Loucy (cell line): ENCODE data around the gene FNTB.

ENCODE experiments used
- H2AFZ ChIP-seq: fragments of 200-600 bp; sonication (generic); 2 replicates; pipeline ENCODE4 v1.6.0; 2016; ENCODE audit warnings: antibody characterized with exemption, mild to moderate bottlenecking, low read length, moderate library complexity
- H3F3A ChIP-seq: fragments of 200-600 bp; 2 replicates; pipeline ENCODE4 v1.6.0; 2016; ENCODE audit warnings: antibody characterized with exemption, low read depth, mild to moderate bottlenecking
- H3K27me3 ChIP-seq: fragments of 200-600 bp; sonication (generic); 2 replicates; pipeline ENCODE4 v1.6.1; 2014; ENCODE audit warnings: low read length, mild to moderate bottlenecking; ENCODE audit not compliant: insufficient read depth, poor library complexity, severe bottlenecking
- H3K36me3 ChIP-seq: fragments of 200-600 bp; sonication (generic); 2 replicates; pipeline ENCODE4 v1.6.1; 2016; ENCODE audit warnings: low read length; ENCODE audit not compliant: insufficient read depth
- H3K4me1 ChIP-seq: fragments of 200-600 bp; sonication (generic); 2 replicates; pipeline ENCODE4 v1.5.1; 2014; ENCODE audit warnings: low read length, mild to moderate bottlenecking; ENCODE audit not compliant: insufficient read depth, poor library complexity, severe bottlenecking
- H3K4me2 ChIP-seq: fragments of 200-600 bp; sonication (generic); 2 replicates; pipeline ENCODE4 v1.6.0; 2014; ENCODE audit warnings: antibody characterized with exemption, low read length, low read depth, mild to moderate bottlenecking; ENCODE audit not compliant: poor library complexity, severe bottlenecking
- H3K4me3 ChIP-seq: fragments of 200-600 bp; sonication (generic); 2 replicates; pipeline ENCODE4 v1.5.1; 2014; ENCODE audit warnings: low read length, mild to moderate bottlenecking, mixed read lengths; ENCODE audit not compliant: poor library complexity, severe bottlenecking
- H3K79me2 ChIP-seq: fragments of 200-600 bp; sonication (generic); 2 replicates; pipeline ENCODE4 v1.6.1; 2014; ENCODE audit warnings: low read length; ENCODE audit not compliant: insufficient read depth
- H3K9ac ChIP-seq: fragments of 200-600 bp; sonication (generic); 2 replicates; pipeline ENCODE4 v1.6.0; 2014; ENCODE audit warnings: mild to moderate bottlenecking, low read depth, low read length, moderate library complexity; ENCODE audit not compliant: poor library complexity, severe bottlenecking
- H3K9me2 ChIP-seq: fragments of 200-600 bp; sonication (generic); replicated peaks from 2 replicates; pipeline ENCODE4 v1.6.1; 2016; ENCODE audit warnings: low read depth, low read length, mixed read lengths
- H3K9me3 ChIP-seq: fragments of 200-600 bp; sonication (generic); 2 replicates; pipeline ENCODE4 v1.6.1; 2014; ENCODE audit warnings: mild to moderate bottlenecking, antibody characterized with exemption, low read length, low read depth; ENCODE audit not compliant: insufficient read depth
- H4K20me1 ChIP-seq: fragments of 200-600 bp; sonication (generic); 2 replicates; pipeline ENCODE4 v1.6.0; 2014; ENCODE audit warnings: antibody characterized with exemption, low read length, mild to moderate bottlenecking; ENCODE audit not compliant: insufficient read depth, poor library complexity, severe bottlenecking
- EZH2phosphoT487 ChIP-seq: fragments of 200-600 bp; IDR thresholded peaks from 2 replicates; pipeline ENCODE4 v1.6.1; 2018; ENCODE audit warnings: antibody characterized with exemption, mild to moderate bottlenecking, moderate library complexity, borderline replicate concordance
- TF ChIP-seq, protein P1 (sequence below): fragments of 200-600 bp; sonication (generic); conservative IDR thresholded peaks from 2 replicates; pipeline ENCODE4 v1.5.1; 2014; ENCODE audit warnings: mild to moderate bottlenecking, antibody characterized with exemption, low read length

Gene FNTB

DNA sequence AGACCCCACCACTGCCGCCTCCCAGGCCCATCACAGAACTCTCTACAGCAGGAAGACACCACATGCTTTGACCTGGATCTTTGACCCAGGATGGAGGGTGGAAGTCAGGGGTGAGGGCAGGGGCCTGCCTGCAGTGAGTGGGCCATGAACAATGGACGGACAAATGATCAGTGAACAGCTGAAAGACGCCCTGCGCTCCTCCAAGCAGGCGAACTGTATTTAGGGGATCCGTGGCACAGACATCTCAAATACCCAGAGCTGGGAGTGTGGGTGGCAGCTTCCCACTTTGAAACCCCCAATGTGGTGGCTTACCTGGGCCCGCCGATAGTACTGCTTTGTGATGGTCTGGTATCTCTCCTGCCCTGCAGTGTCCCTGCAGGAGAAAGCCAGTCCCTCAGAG lies 35.4 kb upstream of the FNTB start:
- Histone ChIP-seq H3K79me2 (no peaks in the 10 kb centered on the region), H3F3A (no peaks in the 10 kb centered on the region), H3K4me3 (no peak overlapping the region), H3K27me3 (no peaks in the 10 kb centered on the region), H3K9ac (no peak overlapping the region), H3K9me3 (no peaks in the 10 kb centered on the region), H3K9me2 (no peaks in the 10 kb centered on the region), H3K4me2 (no peak overlapping the region), H4K20me1 (no peaks in the 10 kb centered on the region), H2AFZ (no peak overlapping the region), H3K36me3 (peaks cover 53% of the 10 kb centered on the region; the same call in 1 of the 2 replicates), H3K4me1 (peaks cover 15% of the 10 kb centered on the region)
- TF ChIP-seq, protein P1, sequence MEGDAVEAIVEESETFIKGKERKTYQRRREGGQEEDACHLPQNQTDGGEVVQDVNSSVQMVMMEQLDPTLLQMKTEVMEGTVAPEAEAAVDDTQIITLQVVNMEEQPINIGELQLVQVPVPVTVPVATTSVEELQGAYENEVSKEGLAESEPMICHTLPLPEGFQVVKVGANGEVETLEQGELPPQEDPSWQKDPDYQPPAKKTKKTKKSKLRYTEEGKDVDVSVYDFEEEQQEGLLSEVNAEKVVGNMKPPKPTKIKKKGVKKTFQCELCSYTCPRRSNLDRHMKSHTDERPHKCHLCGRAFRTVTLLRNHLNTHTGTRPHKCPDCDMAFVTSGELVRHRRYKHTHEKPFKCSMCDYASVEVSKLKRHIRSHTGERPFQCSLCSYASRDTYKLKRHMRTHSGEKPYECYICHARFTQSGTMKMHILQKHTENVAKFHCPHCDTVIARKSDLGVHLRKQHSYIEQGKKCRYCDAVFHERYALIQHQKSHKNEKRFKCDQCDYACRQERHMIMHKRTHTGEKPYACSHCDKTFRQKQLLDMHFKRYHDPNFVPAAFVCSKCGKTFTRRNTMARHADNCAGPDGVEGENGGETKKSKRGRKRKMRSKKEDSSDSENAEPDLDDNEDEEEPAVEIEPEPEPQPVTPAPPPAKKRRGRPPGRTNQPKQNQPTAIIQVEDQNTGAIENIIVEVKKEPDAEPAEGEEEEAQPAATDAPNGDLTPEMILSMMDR = no peak
- no peak for TF ChIP-seq EZH2phosphoT487

DNA sequence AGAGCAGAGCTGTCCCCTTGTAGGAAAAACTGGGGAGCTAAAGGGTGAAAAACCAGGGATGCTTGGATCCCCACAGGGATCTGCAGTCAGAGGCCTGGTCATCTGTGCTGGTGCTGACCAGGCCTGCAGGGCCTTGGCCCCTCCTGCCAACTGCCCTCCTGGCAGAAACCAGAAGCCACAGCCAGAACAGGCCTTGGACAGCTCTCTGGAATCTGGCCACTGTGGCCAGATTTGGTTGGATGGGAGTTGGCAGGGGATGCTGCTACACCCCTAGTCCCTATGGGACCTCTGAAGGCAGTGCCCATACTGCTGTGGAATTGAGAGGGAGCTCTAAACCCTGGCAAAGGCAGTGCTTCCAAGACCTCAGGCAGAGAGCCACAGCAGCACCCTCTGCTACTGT lies 35.0 kb upstream of the FNTB start:
- peaks cover 57% of the 10 kb centered on the region; the same call in 1 of the 2 replicates for H3K36me3 ChIP-seq
- TF ChIP-seq EZH2phosphoT487 = no peak
- TF ChIP-seq, protein P1 = no peak
- no peaks in the 10 kb centered on the region for H3K27me3 ChIP-seq
- H3K9ac ChIP-seq = no peak overlapping the region
- H3K4me2 ChIP-seq = no peak overlapping the region
- H3K79me2 ChIP-seq = no peaks in the 10 kb centered on the region
- H2AFZ ChIP-seq = no peak overlapping the region
- no peaks in the 10 kb centered on the region for H3F3A ChIP-seq
- H3K4me3 ChIP-seq = no peak overlapping the region
- no peaks in the 10 kb centered on the region for H3K9me2 ChIP-seq
- no peaks in the 10 kb centered on the region for H4K20me1 ChIP-seq
- no peaks in the 10 kb centered on the region for H3K9me3 ChIP-seq
- peaks cover 11% of the 10 kb centered on the region for H3K4me1 ChIP-seq

DNA sequence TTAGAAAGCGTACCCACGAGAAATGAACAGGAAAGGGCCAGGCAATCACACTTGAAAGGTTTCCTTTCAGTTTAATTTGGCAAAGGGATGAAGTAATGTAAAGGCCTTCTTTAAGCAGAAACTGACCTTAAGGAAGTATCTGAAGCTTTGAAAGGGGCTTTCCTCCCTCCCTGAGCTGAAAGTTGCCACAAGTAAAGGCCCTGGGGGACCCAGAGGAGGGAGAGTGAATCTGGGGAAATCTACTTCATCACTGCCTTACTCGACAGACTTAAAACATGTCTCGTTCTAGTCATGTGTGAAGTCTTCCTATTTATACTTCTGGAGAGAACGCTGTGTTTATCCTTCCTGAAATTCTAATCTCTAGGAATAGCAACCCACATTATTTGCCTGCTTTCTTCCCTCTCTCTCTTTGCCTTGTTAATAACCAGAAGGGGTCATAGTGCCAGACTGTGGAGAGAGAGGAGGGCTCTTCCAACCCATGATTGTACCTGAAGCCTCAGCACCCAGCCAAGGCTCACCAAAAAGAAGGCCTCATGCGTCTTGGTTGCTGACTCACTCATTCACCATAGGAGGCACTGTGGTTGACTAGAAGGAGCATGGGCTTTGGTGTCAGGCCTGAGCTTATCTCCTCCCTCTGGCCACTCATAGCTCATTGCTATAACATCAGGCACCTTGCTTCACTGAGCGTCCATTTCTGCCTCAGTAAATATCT lies 33.9 kb upstream of the FNTB start:
- H3K27me3 ChIP-seq = no peaks in the 10 kb centered on the region
- H3K36me3 ChIP-seq = peaks cover 52% of the 10 kb centered on the region; the same call in 1 of the 2 replicates

More for the DNA sequence above, 33.9 kb upstream of the FNTB start:
- Histone ChIP-seq H2AFZ (no peak overlapping the region), H3K9ac (no peak overlapping the region), H3K79me2 (no peaks in the 10 kb centered on the region), H3F3A (no peaks in the 10 kb centered on the region), H4K20me1 (no peaks in the 10 kb centered on the region), H3K9me3 (no peaks in the 10 kb centered on the region), H3K9me2 (no peaks in the 10 kb centered on the region), H3K4me1 (peaks cover 6% of the 10 kb centered on the region), H3K4me3 (no peak overlapping the region), H3K4me2 (no peak overlapping the region)
- TF ChIP-seq, protein P1 = peak; percentile 49
- no peak for TF ChIP-seq EZH2phosphoT487
